H9 (cell line): ENCODE data around the gene MRPL2. TPM values are rescaled to one million over a fixed set of nuclear protein-coding genes. Genes with fewer than 3 reads are reported as not detected.

Experiments
- DNase-seq: peaks from one replicate; pipeline ENCODE4 v3.0.0-alpha.2; 2017
- H2AFZ ChIP-seq: one replicate; pipeline ENCODE4 v1.6.1; 2013; ENCODE audit warnings: mild to moderate bottlenecking, low read length, control low read depth, moderate library complexity
- H2AK5ac ChIP-seq: 2 replicates; pipeline ENCODE4 v1.6.1; 2013; ENCODE audit warnings: low read length, control low read depth, mixed read lengths; ENCODE audit not compliant: insufficient read length
- H2BK120ac ChIP-seq: one replicate; pipeline ENCODE4 v1.6.1; 2013; ENCODE audit warnings: low read depth, mild to moderate bottlenecking, low read length, control low read depth, inconsistent platforms; ENCODE audit not compliant: poor library complexity, severe bottlenecking
- H2BK12ac ChIP-seq: 2 replicates; pipeline ENCODE4 v1.6.1; 2013; ENCODE audit warnings: low read length, control low read depth, mixed read lengths, low read depth; ENCODE audit not compliant: insufficient read length
- H2BK15ac ChIP-seq: 2 replicates; pipeline ENCODE4 v1.6.1; 2013; ENCODE audit warnings: low read depth, low read length, control low read depth
- H2BK20ac ChIP-seq: one replicate; pipeline ENCODE4 v1.6.1; 2013; ENCODE audit warnings: low read depth, mild to moderate bottlenecking, low read length, control low read depth, inconsistent platforms; ENCODE audit not compliant: poor library complexity, severe bottlenecking
- H2BK5ac ChIP-seq: 2 replicates; pipeline ENCODE4 v1.6.1; 2013; ENCODE audit warnings: low read length, control low read depth, mixed read lengths; ENCODE audit not compliant: insufficient read length
- H3K14ac ChIP-seq: 2 replicates; pipeline ENCODE4 v1.6.1; 2013; ENCODE audit warnings: low read length, control low read depth; ENCODE audit not compliant: insufficient read depth
- H3K18ac ChIP-seq: 2 replicates; pipeline ENCODE4 v1.6.1; 2013; ENCODE audit warnings: low read depth, mild to moderate bottlenecking, mixed read lengths, low read length, control low read depth; ENCODE audit not compliant: insufficient read length
- H3K23ac ChIP-seq: 2 replicates; pipeline ENCODE4 v1.6.1; 2013; ENCODE audit warnings: low read length, control low read depth, mixed read lengths, low read depth; ENCODE audit not compliant: insufficient read length
- H3K23me2 ChIP-seq: 2 replicates; pipeline ENCODE4 v1.6.1; 2013; ENCODE audit warnings: low read depth, mild to moderate bottlenecking, mixed read lengths, low read length, control low read depth; ENCODE audit not compliant: insufficient read length, poor library complexity, severe bottlenecking
- H3K27ac ChIP-seq: 2 replicates; pipeline ENCODE4 v1.5.1; 2013; ENCODE audit warnings: low read length, control low read depth, mixed read lengths, low read depth; ENCODE audit not compliant: insufficient read length
- H3K27me3 ChIP-seq: 2 replicates; pipeline ENCODE4 v1.6.1; 2013; ENCODE audit warnings: low read length, control low read depth, inconsistent platforms; ENCODE audit not compliant: insufficient read depth
- H3K4ac ChIP-seq: 2 replicates; pipeline ENCODE4 v1.6.1; 2013; ENCODE audit warnings: low read depth, mild to moderate bottlenecking, control low read depth, inconsistent platforms, low read length, moderate library complexity
- H3K4me1 ChIP-seq: 2 replicates; pipeline ENCODE4 v1.6.1; 2013; ENCODE audit warnings: low read length, control low read depth, inconsistent platforms; ENCODE audit not compliant: insufficient read depth
- H3K4me2 ChIP-seq: 2 replicates; pipeline ENCODE4 v1.6.1; 2013; ENCODE audit warnings: low read length, control low read depth, mixed read lengths; ENCODE audit not compliant: insufficient read length, insufficient read depth
- H3K56ac ChIP-seq: 2 replicates; pipeline ENCODE4 v1.6.1; 2013; ENCODE audit warnings: low read depth, mild to moderate bottlenecking, mixed read lengths, low read length, control low read depth; ENCODE audit not compliant: insufficient read length
- H3K79me1 ChIP-seq: 2 replicates; pipeline ENCODE4 v1.6.1; 2013; ENCODE audit warnings: low read depth, mild to moderate bottlenecking, moderate library complexity, low read length, control low read depth, inconsistent platforms; ENCODE audit not compliant: insufficient read depth, poor library complexity, severe bottlenecking
- H3K79me2 ChIP-seq: 2 replicates; pipeline ENCODE4 v1.6.1; 2013; ENCODE audit warnings: low read length, control low read depth, inconsistent platforms; ENCODE audit not compliant: insufficient read depth
- H3K9ac ChIP-seq: 2 replicates; pipeline ENCODE4 v1.6.1; 2013; ENCODE audit warnings: low read length, control low read depth, mixed read lengths; ENCODE audit not compliant: insufficient read length; ENCODE audit errors: extremely low read depth
- H3K9me3 ChIP-seq: one replicate; pipeline ENCODE4 v1.6.1; 2013; ENCODE audit warnings: low read depth, low read length, inconsistent platforms; ENCODE audit not compliant: control insufficient read depth
- H3T11ph ChIP-seq: one replicate; pipeline ENCODE4 v1.6.1; 2013; ENCODE audit warnings: mild to moderate bottlenecking, low read length, control low read depth, inconsistent platforms
- H4K20me1 ChIP-seq: one replicate; pipeline ENCODE4 v1.6.1; 2013; ENCODE audit not compliant: control insufficient read depth, insufficient read length, insufficient read depth
- H4K5ac ChIP-seq: 2 replicates; pipeline ENCODE4 v1.6.1; 2013; ENCODE audit warnings: low read depth, mild to moderate bottlenecking, mixed read lengths, low read length, control low read depth; ENCODE audit not compliant: insufficient read length
- H4K8ac ChIP-seq: replicated peaks from 2 replicates; pipeline ENCODE4 v1.6.1; 2013; ENCODE audit warnings: low read length, control low read depth, mixed read lengths, low read depth; ENCODE audit not compliant: insufficient read length
- H4K91ac ChIP-seq: 2 replicates; pipeline ENCODE4 v1.6.1; 2013; ENCODE audit warnings: low read depth, mild to moderate bottlenecking, moderate library complexity, mixed read lengths, low read length, control low read depth; ENCODE audit not compliant: insufficient read length
- H3K27ac Mint-ChIP-seq, 3 experiments: 2 replicates in 2 of 3; 3 replicates in 1 of 3; pipeline ENCODE4 v1.8.0; 2020 to 2021; ENCODE audit warnings: mixed read lengths in 3 of 3, mild to moderate bottlenecking in 1 of 3, moderate library complexity in 1 of 3
- H3K27me3 Mint-ChIP-seq: 2 replicates; pipeline ENCODE4 v1.8.0; 2021; ENCODE audit warnings: low read depth, mild to moderate bottlenecking, moderate library complexity, mixed read lengths
- H3K36me3 Mint-ChIP-seq, 3 experiments: 2 replicates in 2 of 3; 3 replicates in 1 of 3; pipeline ENCODE4 v1.8.0; 2020 to 2021; ENCODE audit warnings: low read depth in 3 of 3, mixed read lengths in 3 of 3; ENCODE audit not compliant: insufficient read depth in 1 of 3
- H3K4me1 Mint-ChIP-seq, 2 experiments: 2 replicates each; pipeline ENCODE4 v1.8.0; 2020; ENCODE audit warnings: mixed read lengths in 2 of 2
- H3K4me3 Mint-ChIP-seq, 2 experiments: 2 replicates in 1 of 2; 3 replicates in 1 of 2; pipeline ENCODE4 v1.8.0; 2020 to 2021; ENCODE audit warnings: mild to moderate bottlenecking in 2 of 2, mixed read lengths in 2 of 2, moderate library complexity in 1 of 2
- H3K9me3 Mint-ChIP-seq, 2 experiments: 2 replicates in 1 of 2; 3 replicates in 1 of 2; pipeline ENCODE4 v1.8.0; 2020; ENCODE audit warnings: mild to moderate bottlenecking in 2 of 2, mixed read lengths in 2 of 2, moderate library complexity in 1 of 2
- WGBS: extraction: QIAGEN DNeasy Blood & Tissue Kit; methylation state at CpG from one replicate; pipeline ENCODE4 v1.1.7; 2013; ENCODE audit warnings: missing lambda C conversion rate, low lambda C conversion rate, mixed read lengths; ENCODE audit not compliant: insufficient read length; ENCODE audit errors: extremely low coverage; 5-methylcytosine and 5-hydroxymethylcytosine counted together
- total RNA-seq: library from RNA; stranded (reverse); gene quantifications from 2 replicates; pipeline ENCODE4 v1.2.1, GENCODE V29; 2021
- TF ChIP-seq, protein P1 (sequence below): fragments of 200-600 bp; sonication (generic); conservative IDR thresholded peaks from 3 replicates; pipeline ENCODE4 v1.8.0; 2021; ENCODE audit warnings: antibody characterized with exemption, mild to moderate bottlenecking

MRPL2 gene
- total RNA-seq, 1 experiment from 2014 or later = 74.4 TPM

DNA sequence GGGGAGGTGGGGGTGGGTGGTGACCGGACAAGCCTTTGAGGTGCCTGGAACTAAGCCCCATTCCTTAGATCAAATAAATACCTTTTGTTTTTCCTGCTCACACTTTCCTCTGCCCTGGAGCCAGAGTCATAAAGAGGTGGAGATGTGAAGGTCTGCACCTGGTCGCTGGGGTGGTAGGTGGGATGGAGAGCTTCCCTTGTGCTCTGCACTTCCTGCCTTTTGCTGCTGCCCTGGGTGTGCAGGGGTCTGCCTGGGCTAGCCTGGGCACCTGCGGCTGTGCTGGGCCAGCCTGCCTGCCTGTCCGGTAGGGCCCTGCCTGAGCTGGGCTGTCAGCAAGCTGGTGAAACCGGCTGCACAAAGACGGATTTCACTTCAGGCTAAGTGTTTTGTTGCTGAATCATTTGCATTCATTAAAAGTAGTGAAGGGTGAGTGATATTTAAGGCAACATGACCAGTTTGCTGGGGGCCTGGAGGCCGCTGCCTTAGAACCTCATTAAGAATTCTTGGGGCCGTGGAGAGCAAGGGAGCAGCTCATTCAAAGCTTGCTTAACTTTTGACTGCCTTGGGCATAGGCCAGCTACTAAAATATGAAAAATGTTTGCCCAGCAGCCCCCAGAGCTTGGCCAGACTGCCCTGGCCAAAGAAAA, 37.3 kb upstream of the MRPL2 start:
- Histone ChIP-seq H4K91ac (no peak overlapping the region), H3K4ac (no peak overlapping the region), H3K79me1 (no peaks in the 10 kb centered on the region), H2BK120ac (no peak overlapping the region), H3K4me1 (peaks cover 17% of the 10 kb centered on the region), H3K23me2 (no peaks in the 10 kb centered on the region), H3K23ac (no peak overlapping the region), H2BK12ac (no peak overlapping the region), H3K4me2 (no peak overlapping the region), H4K8ac (no peak overlapping the region), H4K5ac (no peak overlapping the region), H3K9me3 (no peaks in the 10 kb centered on the region), H3K27ac (no peak overlapping the region), H3K79me2 (peaks cover 7% of the 10 kb centered on the region; the same call in 1 of the 2 replicates), H3K18ac (no peak overlapping the region), H2BK20ac (no peak overlapping the region), H2AK5ac (no peak overlapping the region), H2BK15ac (no peak overlapping the region), H2BK5ac (no peak overlapping the region), H3K9ac (no peak overlapping the region), H4K20me1 (no peaks in the 10 kb centered on the region), H3K14ac (no peak overlapping the region; the same call in 1 of the 2 replicates), H2AFZ (no peak overlapping the region), H3T11ph (no peak overlapping the region), H3K27me3 (no peaks in the 10 kb centered on the region), H3K56ac (no peak overlapping the region)
- Mint-ChIP-seq H3K36me3 (no peaks in the 10 kb centered on the region), H3K27me3 (no peaks in the 10 kb centered on the region), H3K4me1 (peaks cover 46 to 53% of the 10 kb centered on the region in 2 experiments), H3K9me3 (no peaks in the 10 kb centered on the region), H3K4me3 (peak overlapping the region in 1 of 2 experiments; percentile 38; a peak in 2 of 5 replicates), H3K27ac (peak overlapping the region; percentile 77 to 96 (median 92); a peak in 6 of 7 replicates)
- peak; percentile 66 for DNase-seq
- no CpG with 5 or more reads among the region's 8 CpGs for WGBS
- TF ChIP-seq, protein P1, sequence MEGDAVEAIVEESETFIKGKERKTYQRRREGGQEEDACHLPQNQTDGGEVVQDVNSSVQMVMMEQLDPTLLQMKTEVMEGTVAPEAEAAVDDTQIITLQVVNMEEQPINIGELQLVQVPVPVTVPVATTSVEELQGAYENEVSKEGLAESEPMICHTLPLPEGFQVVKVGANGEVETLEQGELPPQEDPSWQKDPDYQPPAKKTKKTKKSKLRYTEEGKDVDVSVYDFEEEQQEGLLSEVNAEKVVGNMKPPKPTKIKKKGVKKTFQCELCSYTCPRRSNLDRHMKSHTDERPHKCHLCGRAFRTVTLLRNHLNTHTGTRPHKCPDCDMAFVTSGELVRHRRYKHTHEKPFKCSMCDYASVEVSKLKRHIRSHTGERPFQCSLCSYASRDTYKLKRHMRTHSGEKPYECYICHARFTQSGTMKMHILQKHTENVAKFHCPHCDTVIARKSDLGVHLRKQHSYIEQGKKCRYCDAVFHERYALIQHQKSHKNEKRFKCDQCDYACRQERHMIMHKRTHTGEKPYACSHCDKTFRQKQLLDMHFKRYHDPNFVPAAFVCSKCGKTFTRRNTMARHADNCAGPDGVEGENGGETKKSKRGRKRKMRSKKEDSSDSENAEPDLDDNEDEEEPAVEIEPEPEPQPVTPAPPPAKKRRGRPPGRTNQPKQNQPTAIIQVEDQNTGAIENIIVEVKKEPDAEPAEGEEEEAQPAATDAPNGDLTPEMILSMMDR = no peak
